GM19372 (cell line): ENCODE data around the gene LILRB3.
"Not testable (repeated sequence)": the region's sequence is repeated elsewhere in the genome, so short reads cannot be mapped to it uniquely, and the experiment has no call there.

ENCODE experiments used
- ATAC-seq: cut with Tn5 transposase; IDR thresholded peaks from one replicate; pipeline ENCODE4 v1.9.1; 2021; ENCODE audit warnings: mild to moderate bottlenecking, low read depth, moderate library complexity; ENCODE audit not compliant: unreplicated experiment

LILRB3 gene

DNA sequence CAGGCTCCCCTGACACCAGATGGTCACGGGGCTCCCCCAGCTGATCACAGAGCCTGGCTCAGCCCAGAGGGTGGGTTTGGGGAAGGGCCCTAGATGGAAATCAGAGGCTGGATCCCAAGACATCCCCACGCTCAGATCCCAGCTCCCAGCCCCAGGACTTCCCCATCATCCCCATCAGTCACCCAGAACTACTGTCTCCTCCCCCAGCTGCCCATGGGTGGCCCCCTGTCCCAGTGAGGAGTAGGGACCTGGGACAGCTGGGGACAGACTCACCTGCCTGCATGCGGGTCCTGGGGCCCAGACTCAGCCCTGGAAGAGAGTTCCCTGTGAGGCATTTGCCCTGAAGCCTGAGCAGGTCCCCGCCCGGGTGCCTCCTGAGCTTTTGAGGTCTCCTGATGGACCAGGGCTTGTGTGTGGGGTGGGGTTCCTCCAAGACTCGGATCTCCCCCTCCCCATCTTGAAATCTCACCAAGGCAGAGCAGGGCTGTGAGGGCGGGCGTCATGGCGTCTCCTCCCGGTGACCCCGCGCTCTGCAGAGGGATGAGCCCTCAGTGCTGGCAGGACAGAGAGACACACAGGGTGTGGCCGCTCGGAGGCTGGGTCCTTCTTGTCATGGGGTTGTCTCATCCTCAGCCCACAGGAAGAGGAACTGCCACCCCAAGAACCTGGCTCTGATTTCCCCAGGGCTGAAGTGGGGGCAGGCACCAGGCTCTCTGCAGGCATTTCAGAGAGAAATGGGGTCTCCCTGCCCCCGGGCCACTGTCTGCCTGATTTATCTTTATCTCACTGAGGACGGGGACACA is at the start of gene LILRB3:
Gene LILRB3, minus strand, starts transcription at position 534 of the 803 bp plus-strand sequence. Its CDS starts 31 bp downstream, at position 503.
- ATAC-seq, result not testable (repeated sequence)

DNA sequence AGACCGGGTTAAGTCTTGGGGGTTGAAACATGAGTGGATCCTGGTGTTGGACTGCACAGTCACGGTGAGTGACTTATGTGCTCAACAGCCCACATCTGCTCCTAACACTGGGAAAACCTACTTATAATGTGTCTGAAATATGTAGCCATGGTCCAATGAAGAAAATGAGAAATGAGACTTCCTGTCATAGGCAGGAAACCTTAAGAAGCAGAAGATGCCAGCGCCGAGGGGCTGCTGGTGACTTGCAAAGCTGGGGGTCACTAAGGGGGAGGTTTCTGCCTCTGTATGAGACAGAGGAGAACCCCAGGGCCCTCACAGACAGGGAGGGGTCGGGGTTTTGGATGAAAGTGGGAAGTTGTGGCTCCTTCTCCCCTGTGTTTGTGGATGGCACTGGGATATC is 49.4 kb upstream of the LILRB3 start:
- ATAC-seq, result not testable (repeated sequence)

DNA sequence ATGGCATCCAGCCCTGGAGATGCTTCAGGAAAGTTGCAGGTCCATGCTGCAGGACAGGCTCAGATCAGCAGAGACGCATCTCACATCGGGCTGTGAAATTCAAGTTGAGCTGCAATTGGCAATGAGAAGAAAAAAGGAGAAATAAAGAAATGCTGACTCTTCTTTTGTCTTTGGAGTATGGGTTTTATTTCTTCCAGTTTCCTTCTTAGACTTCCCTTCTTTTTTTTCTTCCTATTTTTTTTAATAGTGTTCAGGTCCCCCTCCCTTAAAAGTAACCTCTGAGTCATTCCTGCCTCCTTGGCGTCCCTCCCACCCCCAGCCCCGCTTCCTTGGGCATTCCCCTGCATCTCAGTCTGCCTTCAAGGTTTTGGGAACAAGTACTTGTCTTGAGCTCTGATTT is 48.8 kb upstream of the LILRB3 start:
- not testable (repeated sequence) for ATAC-seq

DNA sequence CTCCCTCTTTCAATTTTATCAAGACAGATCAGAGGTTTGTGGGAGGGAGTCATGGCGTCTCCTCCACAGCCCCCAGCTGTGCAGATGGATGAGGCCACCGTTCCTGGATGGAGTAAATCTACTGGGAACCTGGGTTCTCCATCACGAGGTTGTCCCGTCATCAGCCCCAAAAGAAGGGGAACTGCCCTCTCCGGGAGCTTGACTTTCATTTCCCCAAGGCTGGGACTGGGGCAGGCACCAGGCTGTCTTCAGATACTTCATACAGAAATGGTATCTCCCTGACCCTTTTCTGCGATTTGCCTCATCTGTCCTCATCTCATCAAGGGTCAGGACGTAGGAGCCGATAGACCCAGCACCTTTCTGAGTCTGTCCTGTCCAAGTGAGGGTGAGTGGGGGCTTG is 48.3 kb upstream of the LILRB3 start:
- no peak for ATAC-seq

DNA sequence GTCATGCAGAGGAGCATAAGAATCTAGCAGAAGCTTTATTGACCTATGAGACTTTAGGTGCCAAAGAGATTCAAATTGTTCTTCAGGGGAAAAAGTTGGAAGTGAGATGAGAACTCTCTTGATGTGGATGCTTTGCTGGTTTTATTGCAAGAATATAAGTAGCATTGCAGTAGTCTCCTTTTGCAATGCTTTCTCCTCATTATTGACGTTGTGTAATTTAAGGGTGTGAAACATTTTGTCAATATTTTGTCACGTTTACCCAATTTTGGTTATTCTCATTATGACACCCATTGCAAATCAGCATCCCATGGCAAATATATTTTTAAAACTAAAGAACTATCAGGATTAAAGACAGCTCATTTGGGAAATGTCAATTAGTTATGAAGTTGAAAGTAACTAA is 46.1 kb upstream of the LILRB3 start:
- no peak for ATAC-seq

DNA sequence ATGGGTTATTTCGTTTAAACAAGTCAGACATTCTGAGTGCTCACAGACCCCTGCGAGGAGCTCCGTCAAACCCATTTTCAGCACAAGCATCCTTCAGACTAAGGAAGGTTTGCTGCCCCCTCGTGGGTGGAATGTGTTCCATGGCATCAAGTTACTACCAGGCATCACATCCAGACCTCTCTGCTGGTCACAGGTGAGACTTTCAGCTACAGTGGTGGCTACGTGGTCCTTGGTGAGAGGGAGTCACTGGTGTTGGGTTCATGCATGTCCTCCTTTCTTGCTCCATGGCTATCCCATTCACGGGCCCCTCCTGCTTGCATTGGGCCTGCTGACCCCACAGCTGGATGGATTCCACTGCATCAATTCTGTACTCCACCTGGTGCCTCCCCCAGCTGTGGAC is 43.3 kb upstream of the LILRB3 start:
- no peak for ATAC-seq

DNA sequence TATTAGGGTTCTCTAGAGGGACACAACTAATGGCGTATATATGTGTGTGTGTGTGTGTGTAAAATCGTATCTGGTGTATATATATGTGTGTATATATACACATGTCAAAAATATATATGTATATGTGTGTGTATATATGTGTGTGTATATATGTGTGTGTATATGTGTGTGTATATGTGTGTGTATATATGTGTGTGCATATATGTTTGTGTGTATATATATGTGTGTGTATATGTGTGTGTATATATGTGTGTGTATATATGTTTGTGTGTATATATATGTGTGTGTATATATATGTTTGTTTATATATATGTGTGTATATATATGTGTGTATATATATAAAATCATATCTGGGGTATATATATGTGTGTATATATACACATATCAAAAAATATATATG is 39.7 kb upstream of the LILRB3 start:
- no peak for ATAC-seq

DNA sequence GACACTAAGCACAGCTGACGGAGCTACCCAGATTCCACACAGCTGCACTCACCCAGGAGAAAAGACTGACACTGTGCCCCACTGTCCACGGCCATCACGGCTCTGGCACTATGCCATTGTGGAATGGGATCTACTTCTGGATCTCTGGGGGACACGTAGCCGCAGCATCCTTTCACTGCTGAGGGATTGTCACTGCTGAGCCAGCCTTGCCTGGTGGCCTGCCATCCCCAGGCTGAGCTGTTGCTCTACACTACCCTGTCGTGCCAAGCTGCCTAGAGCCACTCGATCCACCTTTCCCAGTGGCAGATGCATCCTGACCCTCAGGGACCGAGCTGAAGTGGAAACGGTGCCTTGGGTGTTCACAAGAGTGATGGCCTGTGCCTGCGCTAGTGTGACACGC is 39.3 kb upstream of the LILRB3 start:
- ATAC-seq, result no peak

DNA sequence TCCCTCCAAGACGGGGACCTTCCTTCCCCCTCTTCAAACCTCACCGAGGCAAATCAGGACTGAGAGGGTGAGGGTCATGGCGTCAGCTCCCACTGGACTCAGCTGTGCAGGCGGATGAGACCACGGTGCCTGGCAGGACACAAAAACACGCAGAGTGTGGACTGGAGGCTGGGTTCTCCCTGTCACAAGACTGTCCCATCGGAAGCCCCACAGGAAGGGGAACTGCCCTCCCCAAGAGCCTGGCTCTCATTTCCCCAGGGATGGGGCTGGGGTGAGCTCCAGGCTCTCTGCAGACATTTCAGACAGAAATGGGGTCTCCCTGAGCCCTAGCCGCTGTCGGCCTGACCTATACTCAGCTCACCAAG is 34.3 kb upstream of the LILRB3 start, which contains the start of gene LILRB5:
Gene LILRB5, minus strand, starts transcription at position 158 of the 365 bp plus-strand sequence. Its CDS starts 80 bp downstream, at position 78.
- no peak for ATAC-seq

DNA sequence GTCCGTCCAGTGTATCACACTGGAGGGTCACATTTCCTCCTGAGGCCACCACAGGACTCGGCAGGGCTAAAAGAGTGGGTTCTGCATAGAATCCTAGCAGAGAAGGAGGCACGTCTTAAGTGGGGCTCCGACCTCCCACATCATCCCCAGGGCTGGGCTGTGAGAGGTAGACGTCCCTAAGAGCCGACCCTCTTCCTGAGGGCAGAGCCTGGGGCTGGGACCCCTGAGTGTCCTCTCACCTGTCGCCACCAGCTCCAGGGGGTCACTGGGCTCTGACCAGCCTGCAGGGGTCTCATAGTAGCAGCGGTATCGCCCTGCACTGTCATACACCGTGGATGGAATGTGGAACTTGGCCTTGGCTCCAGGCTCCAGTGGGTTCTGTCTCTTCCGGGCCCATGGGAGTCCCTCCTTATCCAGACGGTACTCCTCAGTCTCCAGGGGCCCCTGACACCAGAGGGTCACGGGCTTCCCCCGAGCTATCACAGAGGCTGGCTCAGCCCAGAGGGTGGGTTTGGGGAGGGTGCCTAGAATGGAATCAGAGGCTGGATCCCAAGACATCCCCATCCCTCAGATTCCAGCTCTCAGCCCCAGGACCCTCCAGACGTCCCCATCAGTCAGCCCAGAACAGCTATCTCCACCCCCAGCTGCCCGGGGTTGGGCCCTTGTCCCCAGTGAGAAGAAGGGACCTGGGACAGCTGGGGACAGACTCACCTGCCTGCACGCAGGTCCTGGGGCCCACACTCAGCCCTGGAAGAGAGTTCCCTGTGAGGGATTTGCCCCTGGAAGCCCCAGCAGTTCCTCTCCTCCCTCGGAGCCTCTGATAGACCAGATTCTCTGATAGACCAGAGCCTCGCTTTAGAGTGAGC is 33.7 kb upstream of the LILRB3 start:
- no peak for ATAC-seq

DNA sequence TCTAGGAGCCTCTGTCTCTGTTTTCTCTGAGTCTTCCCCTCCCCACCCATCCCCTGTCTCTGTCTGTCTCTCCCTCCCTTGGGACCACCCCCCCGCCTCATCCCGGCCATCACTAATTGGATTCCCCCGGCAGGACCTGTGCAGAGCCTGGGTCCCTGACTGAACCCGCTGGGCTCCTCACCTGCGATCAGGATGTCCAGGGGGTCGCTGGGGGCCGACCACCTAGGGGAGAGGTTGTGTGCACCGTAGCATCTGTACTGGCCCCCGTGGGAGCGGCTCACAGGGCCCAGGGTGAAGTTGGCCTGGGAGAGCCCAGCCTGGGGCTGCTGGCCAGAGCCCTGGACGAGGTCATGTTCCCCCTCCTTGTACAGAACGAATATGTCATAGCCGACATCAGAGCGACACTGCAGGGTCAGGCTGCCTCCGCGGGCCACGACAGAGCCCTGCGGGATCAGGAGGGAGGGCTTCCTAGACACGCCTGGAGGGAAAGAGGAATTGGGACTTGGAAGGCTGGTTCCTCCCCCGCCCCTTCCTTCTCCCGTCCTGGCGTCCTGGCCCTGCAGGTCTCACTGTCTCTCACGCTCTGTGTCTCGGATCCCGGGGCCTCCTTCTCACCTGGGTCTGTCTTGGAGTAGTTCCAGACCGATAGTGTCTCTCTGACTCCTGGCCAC is 32.4 kb upstream of the LILRB3 start:
- no peak for ATAC-seq

DNA sequence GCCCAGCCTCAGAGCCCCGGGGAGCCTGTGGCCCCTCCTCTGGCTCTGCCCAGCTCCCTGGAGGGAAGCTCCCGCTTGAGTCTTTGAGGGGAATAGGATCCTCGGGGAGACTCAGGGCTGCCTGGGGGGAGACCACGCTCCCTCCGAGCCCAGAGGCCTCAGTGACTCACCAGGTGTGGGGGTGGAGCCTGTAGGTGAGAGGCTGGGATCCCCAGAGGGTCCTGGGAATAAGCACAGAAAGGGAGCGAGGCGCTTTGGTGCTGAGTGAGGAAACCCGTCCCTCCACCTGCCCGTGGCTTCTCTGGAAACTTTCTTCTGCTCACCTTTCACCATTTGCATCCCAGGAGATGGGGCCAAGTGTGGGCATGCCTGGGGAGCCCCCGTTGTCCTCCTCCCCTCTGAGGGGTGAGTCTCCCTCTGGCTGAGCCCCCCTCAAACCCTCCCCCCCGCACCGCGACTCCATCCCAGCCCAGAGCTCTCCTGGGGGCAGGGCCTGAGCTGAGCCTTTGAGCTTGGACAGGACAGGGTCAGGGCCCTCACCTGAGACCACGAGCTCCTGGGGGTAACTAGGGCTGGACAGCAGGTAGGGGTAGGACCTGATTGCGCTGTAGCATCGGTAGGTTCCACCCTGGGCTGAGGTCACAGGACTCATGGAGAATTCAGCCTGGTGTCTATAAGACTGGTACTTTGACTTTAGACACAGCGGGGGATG is 31.5 kb upstream of the LILRB3 start:
- no peak for ATAC-seq

DNA sequence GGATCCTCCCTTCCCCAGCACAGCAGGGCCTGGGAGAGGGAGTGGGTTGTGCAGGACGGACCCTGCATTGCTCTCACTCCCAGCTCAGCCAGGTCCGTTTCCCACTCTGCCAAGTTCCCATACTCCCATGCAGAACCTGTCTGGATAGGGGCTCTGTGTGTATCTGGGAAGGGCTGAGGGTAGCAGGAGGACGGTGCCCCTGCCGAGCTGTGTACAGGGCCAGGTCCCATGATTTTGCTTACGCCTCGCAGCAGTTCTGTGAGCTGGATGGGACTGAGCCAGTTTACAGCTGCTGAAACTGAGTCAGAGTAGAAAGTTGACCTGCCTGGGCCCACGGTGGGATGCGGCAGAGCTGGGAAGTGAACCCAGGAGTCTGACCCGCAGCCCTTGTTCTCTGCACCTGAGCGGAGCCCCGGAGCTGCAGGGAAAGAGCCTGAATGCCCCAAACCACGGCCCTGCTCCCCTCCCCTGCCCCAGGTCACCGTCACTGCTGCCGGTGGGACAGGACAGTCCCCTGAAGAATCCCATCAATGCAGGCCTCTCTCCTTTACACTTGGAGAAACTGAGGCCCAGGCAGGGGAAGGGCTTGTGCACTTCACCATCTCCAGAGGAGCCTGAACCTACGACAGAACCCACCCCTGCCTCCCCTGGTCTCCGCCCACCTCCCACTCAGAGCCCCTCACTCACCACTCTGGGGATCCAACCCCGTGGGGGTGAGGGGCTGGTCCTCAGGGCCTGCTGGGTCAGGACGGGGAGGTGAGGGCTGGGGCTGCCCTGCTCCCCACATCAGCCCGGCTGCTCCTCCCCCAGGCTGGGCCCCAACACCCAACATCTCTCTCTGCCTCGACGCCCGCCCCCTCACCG is 30.8 kb upstream of the LILRB3 start:
- ATAC-seq, result no peak

DNA sequence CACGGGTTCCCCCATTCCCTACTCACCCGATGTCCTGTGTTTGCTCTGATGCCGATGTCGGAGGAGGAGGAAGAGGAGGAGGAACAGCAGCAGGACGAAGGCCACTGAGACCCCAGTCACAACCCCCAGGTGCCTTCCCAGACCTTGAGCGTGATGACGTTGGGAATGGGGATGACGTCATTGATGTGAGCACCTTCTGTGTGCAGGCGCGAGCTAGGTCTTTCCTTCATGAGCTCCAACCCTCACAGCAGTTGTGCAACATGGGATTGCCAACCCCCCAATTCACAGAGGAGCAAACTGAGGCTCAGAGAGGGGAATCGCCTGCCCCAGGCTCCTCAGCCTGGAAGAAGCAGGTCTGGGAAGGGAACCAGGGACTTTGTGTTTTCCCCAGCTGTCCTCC is 30.0 kb upstream of the LILRB3 start:
- ATAC-seq, result no peak

DNA sequence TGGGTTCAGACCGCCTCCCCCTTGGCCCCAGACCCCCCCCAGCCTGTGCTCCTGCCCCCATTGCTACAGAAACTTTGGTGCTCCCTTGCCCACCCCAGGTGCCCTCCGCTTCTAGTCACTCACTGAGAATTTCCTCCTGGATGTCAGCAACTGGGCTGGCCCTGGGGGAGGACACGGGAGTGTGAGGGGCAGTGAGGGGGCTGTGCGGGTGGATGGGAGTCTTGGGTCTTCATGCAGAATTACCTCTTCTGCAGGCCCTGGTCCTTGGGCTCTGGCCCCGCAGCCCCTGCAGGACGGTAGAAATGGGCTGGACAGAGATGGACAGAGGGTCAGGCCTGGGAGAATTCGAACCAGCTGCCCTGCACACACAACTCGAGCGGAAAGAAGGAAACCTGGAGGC is 29.4 kb upstream of the LILRB3 start:
- no peak for ATAC-seq

DNA sequence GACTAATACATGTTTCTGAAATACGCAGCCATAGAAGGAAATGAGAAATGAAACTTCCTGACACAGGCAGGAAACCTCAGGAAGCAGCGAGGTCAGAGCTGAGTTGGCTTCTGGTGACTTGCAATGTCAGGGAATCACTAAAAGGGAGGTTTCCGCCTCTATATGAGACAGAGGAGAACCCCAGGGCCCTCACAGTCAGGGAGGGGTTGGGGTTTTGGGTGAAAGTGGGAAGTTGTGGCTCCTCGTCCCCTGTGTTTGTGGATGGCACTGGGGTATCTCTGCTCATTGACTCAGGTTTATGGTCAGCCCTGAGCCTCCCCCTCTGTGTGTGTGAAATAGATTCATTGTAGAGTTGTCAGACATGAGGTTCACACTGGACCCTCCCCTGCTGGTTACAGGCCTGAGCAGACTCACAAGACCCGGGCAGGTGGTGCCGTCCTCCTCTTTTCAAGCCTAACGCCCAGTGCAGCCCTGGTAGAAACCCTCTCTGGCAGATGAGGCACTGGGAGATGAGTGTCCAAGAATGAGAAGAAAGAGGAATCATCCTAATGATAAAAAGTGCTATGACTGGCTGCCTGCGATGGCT is 25.3 kb upstream of the LILRB3 start:
- no peak for ATAC-seq

DNA sequence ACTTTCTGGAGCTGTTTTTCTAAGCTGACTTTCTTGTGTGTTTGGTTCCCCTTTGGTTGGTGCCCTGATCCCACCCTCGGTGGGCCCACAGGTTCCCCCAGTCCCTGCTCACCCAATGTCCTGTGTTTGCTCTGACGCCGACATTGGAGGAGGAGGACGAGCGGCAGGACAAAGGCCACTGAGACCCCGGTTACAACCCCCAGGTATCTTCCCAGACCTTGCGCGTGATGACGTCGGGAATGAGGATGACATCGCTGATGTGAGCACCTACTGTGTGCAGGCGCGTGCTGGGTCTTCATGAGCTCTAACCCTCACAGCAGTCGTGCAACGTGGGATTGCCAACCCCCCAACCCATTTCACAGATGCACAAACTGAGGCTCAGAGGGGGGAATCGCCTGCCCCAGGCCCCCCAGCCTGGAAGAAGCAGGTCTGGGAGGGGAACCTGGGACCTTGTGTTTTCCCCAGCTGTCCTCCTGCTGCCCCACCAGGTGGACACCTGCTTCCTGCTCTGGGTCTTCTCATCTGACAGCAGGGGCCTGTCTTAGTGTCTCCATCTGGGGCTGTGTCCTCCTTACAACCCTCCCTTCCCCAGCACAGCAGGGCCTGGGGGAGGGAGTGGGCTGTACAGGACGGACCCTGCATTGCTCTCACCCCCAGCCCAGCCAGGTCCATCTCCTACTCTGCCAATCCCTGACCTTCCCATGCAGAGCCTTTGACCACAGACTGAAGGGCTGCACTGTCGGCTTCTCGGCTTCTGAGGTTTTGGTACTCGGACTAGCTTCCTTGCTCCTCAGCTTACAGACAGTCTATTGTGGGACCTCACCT is 24.5 kb upstream of the LILRB3 start:
- no peak for ATAC-seq

DNA sequence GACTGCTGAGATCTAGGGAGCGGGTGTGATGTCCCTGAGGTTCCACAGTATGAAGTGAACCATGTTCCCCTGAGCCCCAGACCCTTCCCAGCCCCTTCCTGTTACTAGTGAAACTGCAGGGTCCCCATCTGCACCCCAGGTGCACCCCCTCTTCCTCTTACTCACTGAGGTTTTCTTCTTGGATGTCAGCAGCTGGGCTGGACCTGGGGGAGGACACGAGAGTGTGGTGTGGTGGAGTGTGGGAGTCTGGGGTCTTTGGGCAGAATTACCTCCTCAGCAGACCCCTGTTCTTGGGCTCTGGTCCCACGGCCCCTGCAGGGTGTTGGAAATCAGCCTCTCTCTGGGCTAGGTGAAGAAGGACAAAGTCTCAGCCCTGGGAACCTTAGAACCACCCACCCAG is 23.1 kb upstream of the LILRB3 start:
- no peak for ATAC-seq
